Activated CD4-positive, alpha-beta T cell treated with anti-CD3 and anti-CD28 coated beads for 1 hour (primary cell): ENCODE measurements around the gene MIA3.
A peak's percentile ranks its signal among the peaks of the same experiment; 100 is the strongest.

Source experiments
- DNase-seq: peaks from one replicate; pipeline ENCODE4 v3.0.0-alpha.2; 2020

Gene MIA3

GRCh38 chr1:222618880-222619596 is 1.1 kb downstream of the MIA3 start:
- DNase-seq, result no peak

- DNase-seq, result no peak
Measured at GRCh38 chr1:222620566-222620965, 2.7 kb downstream of the MIA3 start.

DNA sequence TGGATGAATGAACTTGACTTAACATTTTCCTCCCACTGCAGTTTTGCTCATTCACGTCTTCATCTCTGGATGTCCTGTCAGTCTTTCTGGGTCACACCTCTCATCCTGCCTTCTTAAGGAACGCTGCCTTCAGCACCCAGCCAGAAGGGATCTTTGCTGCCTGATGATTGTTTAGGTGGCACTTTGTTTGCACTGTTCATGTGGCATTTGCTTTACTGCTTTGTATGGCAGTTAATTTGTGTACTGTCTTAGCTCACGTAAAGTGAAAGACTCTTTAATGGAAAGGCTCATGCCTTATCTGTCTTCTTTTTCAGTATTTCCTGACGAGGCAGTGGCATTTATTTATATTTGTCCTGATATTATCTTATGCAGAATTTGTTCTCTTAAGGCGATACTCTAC is 4.9 kb downstream of the MIA3 start:
- no peak for DNase-seq

GRCh38 chr1:222623458-222623857 is 5.6 kb downstream of the MIA3 start:
- DNase-seq, result no peak

DNA sequence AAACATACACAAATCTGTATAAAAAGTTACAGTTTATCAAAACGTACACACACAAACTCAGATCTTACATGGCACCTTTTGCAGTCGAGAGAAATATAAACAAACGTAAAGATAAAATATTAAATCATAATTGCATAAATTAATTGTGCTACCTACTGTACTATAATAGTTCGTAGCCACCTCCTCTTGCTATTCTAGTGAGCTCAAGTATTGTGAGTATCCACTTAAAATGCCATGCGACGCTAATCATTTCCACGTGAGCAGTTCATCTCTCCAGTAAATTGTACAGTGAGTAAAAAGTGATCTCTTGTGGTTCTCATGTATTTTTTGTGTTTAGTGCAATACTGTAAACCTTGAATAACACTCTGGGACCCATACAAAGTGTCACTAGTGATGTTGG is 6.3 kb downstream of the MIA3 start:
- no peak for DNase-seq

DNA sequence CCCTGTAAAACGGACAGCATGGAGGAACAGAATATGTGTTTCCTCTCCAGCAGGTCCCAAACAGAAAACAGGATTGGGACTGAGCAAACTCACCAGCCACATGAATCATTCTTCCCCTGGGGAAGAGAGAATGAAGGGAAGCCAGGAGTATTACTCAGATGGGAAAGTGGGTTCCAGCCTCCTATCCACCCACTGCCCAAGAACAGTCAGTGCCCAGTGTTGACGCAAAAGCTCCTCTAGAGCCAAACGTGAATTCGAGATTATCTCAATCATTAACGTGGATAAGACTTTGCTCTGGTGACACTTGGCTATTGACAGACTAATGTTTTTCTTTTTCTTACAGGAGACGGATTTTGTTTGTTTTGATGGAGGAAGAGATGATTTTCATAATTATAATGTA is 9.3 kb downstream of the MIA3 start:
- DNase-seq, result no peak

- DNase-seq, result no peak
Measured at GRCh38 chr1:222629921-222630535, 12.1 kb downstream of the MIA3 start.

DNA sequence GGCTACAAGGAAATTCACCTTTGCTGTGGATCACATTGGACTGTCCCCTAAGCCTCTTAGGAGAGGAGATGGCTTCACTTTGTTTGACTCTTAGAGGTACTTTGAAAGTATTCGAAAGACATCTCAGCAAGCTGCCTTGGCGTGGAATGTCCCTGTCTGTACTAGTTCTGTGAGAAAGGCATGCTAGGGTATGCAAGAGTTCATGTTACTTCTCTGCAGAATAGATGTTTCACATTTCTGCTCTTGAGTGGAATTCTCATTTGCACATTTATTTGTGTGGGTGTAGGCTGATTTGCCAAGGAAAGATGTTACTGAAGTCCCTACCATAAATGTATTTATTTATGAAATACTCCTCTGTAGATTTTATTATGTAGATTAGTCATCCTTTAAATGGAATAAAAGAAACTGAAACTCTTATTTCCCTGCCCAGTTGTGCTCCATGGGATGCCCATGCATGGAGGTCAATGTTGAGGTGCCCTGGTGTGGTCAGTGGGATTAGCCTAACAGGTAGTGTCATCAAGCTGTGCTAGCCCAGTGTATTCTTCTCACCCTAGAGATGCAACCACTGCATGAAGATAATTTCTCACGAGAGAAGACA is 13.8 kb downstream of the MIA3 start:
- DNase-seq, result no peak

DNA sequence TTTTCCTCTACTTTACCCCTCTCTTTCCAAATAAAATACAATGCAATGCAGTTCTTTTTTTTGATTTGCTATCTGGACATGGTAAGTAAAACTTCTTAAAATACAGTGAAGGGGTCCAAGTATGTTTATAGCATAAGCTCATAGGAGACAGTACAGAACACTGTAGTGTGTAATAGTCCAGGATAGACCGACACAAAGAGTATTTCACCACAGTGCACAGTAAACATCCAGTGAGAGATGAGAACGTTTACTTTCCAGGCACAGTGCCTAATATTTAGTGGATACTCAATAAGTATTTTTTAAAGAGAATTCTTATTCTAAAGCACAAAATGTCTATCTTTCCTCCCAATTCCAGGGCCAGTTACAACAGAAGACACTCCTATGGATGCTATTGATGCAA is 14.9 kb downstream of the MIA3 start:
- no peak for DNase-seq

- no peak for DNase-seq
Measured at GRCh38 chr1:222634180-222635013, 16.5 kb downstream of the MIA3 start.

DNA sequence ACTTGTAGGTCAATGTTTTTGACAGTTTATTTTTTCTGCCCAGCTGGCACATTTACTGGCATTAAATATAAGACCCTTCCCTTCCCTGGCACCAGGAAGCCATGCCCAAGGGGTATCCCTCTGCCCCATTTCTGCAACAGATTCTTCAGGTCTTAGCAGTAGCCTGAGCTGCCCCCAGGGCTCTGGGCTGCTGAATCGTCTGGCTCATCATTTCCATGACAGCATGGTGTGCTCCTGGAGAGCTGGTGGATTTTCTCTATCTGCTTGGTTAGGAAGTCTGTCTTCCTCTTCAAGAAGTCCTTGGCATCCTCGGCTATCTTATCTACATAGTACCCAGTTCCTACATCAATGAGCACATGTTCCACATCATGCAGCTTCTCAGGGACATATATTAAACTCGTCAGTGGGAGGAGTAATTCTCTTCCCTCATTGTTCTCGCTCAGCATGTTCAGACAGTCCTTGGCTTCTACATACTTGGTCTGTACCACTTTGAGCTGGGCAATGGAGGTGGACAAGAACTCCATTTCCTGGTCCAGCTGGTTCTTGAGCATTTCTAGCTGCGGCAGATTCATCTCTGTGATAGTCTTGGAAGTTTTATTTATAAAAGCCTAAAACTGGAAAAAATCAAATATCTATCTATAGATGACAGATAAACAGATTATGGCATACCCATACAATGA is 23.5 kb downstream of the MIA3 start:
- no peak for DNase-seq

- no peak for DNase-seq
Measured at GRCh38 chr1:222642468-222642867, 24.6 kb downstream of the MIA3 start.

GRCh38 chr1:222643606-222643937 is 25.7 kb downstream of the MIA3 start:
- no peak for DNase-seq

DNA sequence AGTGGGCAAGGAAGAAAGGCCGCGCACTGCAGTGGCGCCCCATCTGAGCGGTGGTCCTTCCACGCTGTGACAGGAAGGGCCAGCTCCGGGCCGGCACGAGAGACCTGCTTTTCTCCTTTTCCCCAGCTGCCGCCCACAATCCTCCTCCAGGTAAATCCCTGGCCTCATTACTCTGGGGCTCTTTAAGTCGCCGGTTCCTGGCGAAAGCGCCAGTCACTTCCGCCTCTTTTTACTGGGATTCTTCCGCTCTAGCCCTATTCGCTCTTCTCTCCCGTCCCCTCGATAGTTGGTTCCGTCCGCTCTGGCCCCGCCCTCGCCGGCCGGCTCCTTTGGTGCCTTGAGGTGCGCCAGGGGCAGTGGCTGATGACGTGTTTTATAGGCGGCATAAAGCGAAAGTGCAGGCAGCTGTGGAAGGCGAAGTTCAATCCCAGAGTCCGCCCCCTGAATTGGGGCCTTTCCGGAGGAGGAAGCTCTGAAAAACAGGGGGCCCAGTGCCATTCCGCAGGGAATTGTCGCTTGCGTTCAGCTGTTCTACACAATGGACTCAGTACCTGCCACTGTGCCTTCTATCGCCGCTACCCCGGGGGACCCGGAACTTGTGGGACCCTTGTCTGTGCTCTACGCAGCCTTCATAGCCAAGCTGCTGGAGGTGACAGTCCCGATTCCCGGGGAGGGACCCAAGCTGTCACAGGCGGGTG is 26.2 kb downstream of the MIA3 start:
- peak; percentile 94 for DNase-seq

DNA sequence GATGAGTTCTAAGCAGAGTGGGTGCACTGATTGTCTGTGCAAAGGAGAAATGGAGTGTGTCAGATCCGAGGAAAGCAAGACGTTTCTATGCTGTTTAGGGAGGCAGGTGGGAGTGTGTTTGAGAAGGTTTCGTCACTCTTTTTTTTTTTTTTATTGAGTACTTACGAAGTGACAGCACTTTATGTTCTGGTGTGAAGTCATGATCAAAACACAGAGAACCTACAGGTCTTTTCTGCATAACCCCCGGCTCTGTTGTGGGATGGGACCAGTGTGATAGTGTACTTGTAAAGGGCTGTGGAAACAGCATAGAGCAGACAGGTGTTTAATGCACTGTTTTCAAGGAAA is 26.7 kb downstream of the MIA3 start:
- DNase-seq, result no peak

DNA sequence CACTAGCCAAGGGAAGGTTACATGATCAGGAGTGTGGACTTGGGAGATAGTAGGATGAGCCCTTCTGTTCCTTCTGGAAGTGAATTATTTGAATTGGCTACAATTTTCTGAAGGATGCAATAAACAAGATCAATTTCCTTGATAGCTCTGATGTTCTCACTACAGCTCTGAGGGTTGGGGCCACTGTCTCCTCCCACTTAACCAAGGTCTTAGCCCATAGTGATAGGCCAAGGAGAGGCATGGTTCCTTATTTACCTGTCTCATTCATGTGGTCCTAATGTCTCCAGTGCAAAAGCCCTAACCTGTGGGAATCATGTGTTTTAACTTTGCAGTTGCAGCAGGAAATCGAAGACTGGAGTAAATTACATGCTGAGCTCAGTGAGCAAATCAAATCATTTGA is 34.8 kb downstream of the MIA3 start:
- no peak for DNase-seq

DNA sequence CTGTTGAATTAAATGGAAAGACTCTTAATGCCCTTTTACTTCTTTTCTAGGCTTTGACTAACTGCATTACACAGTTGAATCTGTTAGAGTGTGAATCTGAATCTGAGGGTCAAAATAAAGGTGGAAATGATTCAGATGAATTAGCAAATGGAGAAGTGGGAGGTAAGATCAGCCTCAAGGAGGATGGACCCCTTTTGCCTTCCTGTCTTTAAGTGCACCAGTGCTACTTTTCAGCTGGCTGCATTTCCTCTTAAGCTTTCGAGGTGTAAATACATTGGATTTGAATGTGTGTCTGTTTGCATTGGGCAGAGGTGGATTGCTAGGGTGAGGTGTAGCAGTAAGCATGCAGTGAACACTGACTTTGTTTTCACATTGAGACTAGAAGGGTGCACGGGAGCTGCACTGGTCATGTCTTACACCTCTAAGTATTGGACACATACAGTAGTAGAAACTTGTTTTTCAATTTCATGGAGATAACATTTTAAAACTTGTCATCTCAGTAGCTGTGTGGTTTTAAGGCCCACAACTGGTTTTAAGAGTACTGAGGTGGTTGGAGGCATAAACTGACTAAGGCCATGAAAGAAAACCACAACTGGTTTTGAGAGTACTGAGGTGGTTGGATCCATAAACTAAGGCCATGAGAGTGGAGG is 35.4 kb downstream of the MIA3 start:
- DNase-seq, result no peak

- peak; percentile 65 for DNase-seq
Measured at GRCh38 chr1:222654849-222655248, 37.0 kb downstream of the MIA3 start.

GRCh38 chr1:222656391-222657155 is 38.7 kb downstream of the MIA3 start:
- no peak for DNase-seq

DNA sequence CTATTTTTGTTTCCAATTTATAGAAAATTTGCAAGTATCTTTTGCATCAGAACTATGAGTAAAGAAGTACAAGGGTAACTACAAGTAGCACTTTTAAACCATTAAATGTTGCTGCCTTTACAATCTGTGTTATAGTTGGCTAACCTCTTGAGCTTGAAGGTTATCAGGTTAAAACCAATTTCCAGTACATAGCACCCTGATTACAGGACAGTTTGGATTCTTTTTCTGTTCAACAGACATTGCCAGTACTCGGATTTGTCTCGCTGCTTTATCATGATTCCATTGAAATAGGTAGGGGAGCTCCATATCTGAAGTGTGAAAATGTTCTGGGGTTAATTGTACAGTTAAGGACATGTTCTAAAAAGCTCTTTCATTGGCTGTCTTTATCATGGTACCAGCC is 40.0 kb downstream of the MIA3 start:
- DNase-seq, result no peak

DNA sequence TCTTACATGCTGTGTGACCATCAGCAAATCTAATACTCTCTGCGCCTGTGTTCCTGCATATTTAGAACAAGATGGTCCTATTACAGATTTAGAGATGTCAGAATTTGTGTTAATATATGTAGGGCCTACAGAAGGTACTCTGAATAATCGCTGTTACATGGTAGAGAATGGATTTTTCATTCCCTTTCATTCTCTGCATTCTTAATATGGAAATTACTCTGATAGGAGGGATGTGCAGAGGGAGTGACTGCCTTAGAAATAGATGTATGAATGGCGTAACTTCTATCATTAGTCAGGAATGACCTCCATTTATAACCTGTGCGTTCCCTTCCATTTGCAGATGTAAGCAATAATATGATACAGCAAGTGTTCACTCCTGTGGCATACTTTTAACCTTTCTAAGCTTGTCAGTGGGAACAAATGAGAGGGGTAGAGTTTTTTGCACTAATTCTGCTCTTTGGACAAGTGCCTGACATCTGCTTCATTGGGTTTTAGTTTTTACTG is 45.6 kb downstream of the MIA3 start:
- no peak for DNase-seq
